GM18498 (cell line): ENCODE results near the gene ALPI.

Experiments used
- ATAC-seq: cut with Tn5 transposase; IDR thresholded peaks from one replicate; pipeline ENCODE4 v1.9.1; 2021; ENCODE audit warnings: mild to moderate bottlenecking, moderate library complexity; ENCODE audit not compliant: unreplicated experiment

The ALPI gene

DNA sequence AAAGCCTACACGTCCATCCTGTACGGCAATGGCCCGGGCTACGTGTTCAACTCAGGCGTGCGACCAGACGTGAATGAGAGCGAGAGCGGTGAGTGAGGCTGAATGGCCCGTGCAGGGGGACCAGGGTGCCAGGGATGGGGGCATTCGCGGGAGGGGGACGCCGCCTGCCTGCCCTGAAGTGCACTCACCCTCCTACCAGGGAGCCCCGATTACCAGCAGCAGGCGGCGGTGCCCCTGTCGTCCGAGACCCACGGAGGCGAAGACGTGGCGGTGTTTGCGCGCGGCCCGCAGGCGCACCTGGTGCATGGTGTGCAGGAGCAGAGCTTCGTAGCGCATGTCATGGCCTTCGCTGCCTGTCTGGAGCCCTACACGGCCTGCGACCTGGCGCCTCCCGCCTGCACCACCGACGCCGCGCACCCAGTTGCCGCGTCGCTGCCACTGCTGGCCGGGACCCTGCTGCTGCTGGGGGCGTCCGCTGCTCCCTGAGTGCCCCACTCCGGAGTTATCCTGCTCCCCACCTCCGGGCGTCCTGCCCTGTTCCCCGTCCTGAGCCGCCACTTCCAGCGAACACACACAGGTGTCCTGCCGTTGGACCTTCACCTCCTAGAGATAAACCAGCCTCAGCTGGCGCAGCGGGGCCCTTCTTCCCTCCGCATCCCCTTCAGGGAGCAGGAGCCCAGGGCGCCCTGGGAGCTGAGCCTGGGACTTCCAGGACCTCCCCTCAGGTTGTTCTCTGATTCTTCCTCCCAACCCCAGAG lies 2.9 kb downstream of the ALPI start:
- no peak for ATAC-seq

DNA sequence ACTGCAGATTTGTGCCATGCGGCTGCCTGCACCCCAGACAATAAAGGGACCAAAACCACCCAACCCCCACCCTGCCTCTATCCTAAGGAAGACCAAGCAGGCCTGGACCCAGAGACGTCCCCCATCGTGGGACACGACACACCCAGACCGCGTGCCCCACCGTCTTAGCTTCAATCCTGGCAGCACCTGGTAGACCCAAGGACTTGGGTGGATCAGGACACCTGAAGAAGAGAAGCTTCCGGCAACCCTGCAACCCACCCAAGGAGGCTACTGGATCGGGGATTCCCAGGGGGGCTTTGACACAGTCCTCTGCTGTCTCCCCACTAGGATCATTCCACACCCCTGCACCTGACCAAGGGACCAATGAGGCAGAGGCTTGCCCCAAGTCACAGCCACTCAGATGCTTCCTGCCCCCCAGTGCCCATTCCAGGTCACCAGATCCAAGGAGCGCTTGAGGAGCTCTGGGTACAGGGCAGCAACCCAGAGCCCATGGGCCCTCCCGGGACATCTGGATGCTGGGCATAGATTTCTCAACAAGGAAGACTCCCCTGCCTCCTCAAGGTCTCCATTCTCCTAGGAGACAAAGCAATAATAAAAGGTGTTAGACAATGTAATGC lies 3.6 kb downstream of the ALPI start:
- no peak for ATAC-seq

DNA sequence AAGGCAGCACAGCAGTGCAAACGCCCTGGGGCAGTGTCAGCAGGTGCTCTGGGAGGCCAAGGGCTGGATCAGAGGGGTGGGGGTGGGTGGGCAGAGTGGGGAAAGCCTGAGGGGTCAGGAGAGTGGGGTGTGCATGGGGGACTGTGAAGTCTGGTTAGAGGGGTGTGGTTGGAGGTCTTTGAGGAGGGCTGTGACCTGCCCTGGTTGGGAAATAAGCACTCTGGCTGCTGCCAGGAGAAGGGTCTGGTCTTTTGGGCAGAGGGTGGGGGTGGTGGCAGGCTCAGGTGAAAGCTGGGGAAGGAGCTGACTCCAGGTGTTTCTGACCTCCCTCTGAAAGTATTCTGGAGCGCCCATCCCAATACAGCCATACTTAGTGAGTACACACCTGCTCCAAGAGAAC lies 4.2 kb downstream of the ALPI start:
- no peak for ATAC-seq

DNA sequence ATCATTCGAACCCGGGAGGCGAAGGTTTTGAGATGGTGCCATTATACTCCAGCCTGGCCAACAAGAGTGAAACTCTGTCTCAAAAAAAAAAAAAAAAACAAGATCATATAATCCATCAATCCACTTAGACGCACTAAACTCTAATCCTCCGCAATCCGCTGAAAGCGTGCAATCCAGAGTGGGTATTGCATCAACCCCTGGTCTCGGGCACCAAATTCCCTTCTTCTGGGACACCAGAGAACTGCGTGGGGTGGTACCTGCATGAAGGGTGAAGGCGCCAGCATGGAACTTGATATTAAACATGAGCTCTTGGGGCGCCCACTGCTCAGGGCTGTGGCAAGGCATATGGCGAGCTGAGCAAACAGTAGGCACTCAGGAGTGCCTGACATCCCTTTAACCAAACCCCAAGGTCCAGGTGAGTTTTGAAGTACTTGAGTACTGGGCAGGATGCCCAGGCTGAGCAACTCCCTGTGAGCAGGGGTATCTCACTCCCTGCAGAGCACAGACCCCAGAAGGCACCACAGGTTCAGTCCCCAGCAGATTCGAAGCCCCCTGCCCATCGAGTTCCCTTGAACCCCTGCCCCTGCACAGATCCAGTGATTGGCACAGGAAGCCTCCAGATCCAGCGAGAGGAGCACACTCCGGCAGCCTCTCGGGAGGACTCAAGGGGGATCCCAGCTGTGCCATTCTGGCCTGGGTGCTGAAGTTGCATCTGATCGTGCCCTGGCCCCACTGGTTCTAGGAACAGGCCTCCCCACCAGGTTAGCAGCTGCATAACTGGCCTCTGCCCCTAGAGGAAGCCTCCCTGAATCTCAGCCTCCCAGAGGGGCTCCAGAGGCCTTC lies 8.0 kb downstream of the ALPI start:
- no peak for ATAC-seq

DNA sequence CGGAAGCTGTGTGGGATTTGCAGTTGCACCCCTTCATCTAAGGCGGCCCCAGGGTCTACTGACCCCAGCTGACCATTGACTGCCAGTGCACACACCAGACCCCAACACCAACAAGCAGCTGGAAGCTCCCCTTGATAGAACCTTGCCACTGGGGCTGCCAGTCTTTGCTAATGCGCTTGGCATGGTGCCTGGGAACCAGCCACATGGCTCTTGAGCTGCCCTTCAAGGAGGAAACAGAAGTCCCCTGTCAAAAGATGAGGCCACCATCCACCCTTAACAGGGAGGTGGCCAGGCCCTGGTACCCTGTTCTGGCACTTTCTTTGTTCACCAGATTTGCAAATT lies 8.6 kb downstream of the ALPI start:
- no peak for ATAC-seq

DNA sequence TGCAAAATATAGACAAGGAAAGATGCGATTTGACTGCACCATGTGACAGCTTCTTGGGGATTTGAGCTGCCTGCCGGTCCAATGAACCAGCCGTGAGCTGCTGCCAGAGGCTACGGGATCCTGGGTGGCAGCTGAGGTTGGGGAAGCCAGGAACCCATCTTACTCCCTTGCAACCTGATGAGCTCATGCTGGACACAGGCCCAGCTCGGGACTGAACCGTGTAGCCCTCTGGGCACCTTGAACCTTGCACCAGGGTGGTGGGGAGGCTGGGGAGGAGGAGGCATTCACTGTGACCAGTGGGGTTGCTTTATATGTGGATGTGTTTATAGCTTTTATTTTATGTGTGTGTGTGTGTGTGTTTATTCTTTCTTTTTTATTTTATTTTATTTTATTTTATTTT lies 9.1 kb downstream of the ALPI start:
- ATAC-seq = no peak

DNA sequence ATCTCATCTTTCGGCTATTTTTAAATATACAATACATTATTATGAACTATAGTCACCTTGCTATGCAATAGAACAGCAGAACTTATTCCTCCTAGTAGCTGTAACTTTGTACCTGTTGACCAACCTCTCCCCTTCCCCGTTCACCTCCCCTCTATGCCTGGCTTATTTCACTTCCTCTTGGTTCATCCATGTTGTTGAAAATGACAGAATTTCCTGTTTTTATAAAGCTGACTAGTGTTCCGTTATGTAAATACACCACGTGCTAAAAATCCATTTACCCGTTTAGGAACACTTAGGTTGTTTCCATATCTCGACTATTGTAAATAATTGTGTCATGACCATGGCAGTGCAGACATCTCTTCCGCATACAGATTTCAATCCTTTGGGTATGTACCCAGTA lies 10.3 kb downstream of the ALPI start:
- ATAC-seq = no peak

DNA sequence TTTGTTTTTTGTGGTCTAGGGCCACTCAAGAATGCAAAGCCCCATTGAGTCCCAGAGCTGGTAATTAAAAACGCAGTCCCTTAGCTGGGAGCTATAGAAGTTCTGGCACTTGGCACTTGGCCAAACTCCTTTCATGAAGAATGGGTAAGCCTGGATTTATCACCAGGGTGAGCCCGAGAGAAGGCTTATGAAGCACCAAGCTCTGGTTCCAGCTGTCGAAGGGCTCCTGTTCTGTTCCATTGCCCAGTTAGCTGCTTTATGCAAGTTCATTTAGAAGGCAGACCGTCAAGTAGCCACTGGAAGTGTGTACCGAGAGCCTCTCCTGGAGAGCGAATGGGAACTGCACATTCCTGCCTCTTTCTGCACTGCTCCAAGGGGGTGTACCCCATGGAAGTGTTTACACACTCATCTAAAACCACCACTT lies 17.5 kb downstream of the ALPI start:
- no peak for ATAC-seq

DNA sequence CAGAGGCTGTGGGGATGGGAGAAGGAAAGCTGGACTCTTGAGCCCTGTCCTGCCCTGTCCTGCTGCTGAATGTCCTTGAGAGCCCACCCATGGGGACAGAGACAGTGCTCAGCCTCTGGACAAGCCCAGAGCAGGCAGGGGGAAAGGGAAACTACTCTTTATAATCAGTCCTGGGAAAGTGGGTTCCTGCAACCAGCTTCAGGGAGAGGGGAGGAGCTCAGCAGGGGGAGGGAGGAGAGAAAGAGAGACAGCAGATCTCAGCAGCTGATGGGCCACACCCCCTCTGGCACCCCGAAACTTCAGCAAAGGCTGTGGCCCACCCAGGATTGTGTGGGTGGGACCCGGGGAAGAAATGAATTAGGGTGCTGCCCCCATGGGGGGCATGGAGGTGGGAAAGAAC lies 20.1 kb downstream of the ALPI start:
- no peak for ATAC-seq

DNA sequence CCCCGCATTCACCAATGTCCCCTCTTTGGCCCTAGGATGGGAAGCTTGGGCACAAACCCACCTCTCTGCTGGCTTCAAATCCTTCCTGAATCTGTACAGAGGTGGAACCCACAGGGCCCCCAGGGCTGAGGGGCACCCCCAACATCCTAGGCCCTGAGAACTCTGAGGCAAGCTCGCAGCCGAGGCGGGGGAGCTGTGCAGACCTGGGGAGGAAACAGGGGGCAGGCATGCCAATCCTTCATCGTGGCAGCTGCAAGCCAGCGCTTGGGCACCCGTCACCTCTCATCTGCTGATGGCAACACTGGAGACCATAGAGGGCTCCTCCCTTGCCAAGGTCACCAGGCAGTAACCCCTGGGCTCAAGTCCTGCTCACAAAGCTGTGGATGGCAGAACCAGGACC lies 20.8 kb downstream of the ALPI start:
- no peak for ATAC-seq

DNA sequence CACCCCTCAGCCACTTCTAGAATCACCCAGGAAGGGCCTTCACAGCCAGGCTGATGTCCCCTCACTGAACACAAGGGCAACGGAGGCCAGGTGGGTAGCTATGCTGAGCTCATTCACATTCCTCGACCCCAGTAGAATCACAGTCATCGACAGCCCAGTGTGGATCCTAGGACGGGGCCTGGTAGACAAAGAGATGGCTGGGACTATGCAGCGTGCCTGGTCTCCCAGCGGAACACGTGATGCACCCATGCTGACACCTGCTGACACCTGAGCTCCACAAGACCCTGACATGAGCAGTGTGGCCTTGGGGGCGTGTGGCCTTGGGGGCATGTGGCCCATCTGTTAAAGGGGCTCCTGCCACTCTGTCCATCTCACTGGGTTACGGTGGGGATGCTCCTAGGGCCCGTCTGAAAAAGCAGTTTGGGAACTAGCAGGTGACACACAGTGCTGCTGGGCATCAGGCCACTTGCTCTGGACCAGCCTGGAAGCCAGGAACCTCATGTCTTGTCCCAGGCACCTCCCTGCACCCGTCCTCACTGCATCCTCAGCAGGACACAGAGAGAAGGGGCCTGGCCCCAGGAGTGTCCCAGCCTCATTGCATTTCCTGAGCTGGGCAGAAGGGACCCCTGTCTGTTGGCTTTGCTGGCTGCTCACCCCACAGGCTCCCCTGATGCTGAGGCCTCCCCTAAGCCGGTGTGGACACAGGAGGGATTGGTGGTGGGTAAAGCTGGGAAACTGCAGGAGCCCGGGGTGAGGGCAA lies 22.0 kb downstream of the ALPI start:
- no peak for ATAC-seq

DNA sequence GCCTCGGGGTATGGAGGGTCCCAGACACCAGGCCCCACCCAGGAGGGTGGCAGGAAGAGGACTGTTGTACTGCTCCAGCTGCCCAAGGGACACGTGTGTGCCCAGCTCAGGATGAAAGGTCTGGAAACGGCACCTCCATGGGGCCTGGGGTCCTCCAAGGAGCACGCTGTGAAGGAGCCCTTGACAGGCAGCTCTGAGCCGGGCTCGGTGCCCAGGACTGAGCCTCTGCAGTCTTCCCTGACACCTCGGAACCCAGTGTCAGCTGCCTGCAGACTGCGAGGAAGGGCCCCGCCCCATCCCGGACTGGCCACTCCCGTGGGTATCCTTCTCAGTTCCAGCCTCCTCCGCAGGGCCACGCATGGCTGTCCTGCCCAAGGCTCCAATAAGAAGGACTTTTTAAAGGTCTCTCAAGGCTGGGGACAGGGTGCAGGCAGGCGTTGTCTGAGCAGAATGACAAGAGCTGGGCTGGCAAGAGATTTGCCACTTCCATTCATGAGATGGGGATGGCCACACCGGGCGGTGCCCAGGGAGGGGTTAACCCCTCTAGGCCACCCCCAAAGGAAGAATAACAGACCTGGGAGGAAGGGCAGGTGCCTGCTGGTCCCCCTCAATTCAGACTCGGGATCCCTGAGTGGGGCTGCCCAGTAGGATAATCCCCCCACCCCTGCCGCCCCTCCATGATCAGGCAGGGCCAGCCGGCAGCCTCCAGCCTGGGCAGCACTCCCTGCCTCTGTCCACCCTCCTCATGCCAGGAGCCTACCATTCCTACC lies 22.8 kb downstream of the ALPI start:
- ATAC-seq = no peak

DNA sequence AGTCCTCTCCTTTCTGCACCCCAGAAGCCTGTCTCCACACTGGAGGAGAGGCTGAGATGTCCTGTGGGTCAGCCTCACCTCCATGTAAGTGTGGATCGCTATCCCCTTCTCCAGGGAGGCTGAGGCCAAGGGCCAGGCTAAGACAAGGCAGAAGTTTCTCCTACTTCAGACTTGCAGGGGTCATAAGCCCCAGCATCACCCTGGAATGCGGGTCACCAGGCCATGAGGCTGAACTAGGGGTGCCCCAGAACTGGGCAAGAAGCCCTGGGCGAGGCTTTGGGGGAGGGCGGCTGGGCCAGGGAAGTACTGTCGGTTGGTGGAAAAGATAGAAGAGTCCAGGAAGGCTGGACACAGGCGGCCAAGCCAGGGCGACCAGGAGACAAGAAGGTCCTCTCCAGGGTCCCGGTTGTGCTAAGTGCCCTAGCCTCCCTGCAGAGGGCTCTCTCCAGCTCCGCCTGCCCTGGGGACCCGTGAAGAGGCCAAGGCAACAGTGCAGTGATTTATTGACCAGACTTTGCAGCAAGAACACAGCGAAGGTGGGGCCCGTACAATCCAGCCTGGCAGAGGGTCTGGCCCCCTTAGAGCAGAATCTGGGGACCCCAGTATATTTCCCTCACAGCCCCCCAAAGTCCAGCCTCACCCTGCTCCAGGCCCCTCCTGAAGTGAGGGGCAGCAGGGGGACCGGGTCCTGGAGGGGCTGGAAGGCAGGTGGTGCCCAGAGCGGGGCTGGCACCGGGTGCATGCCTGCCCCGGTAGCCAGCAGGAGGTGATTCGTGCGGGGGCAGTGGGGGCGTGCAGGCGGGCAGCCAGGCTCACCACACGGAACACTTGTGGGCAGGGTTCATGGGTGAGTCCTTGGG lies 23.6 kb downstream of the ALPI start:
- ATAC-seq = no peak

DNA sequence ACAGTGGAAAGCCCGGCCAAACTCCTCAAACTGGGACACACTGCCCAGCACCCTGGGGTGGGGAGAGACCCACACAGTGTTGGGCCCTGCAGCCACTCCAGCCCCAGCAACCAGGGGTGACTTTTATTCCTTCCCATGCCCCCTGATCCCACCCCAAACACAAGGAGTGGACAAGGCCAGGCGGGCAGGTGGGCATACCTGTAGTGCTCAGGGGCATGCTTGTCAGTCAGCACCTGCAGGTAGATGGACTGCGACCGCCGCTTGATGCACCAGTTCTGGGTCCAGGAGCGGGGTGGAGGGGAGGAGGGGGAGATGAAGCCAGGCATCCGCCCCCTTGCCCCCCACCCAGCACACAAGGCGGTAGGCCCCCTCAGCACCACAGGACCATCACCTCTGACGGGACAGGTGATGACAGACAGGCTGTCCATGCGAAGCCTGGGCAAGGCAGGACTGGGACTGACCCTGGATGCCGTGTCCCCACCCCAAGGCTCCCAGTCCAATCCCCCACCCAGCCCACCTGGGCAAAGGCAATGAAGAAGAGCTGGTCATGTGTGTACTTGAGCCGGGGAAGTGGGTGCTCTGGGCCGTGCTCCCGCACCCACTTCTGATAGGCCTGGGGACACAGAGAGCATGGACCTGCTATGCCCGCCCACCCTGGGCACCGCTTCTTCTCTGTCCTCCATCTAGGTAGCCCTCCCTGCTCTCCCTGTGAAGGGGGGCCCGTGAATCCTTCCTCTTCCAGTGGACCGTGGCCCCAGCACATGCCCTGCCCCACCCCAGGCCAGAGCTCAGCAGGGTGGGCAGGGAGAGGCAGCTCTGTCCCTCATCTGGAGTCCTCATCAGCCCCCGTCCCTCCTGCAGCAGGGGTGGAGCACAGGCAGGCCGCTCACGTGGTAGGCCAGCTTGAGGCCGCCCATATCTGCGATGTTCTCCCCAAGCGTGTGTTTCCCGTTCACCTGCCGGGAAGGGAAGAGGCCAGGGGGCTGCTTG lies 24.5 kb downstream of the ALPI start:
- ATAC-seq = no peak

DNA sequence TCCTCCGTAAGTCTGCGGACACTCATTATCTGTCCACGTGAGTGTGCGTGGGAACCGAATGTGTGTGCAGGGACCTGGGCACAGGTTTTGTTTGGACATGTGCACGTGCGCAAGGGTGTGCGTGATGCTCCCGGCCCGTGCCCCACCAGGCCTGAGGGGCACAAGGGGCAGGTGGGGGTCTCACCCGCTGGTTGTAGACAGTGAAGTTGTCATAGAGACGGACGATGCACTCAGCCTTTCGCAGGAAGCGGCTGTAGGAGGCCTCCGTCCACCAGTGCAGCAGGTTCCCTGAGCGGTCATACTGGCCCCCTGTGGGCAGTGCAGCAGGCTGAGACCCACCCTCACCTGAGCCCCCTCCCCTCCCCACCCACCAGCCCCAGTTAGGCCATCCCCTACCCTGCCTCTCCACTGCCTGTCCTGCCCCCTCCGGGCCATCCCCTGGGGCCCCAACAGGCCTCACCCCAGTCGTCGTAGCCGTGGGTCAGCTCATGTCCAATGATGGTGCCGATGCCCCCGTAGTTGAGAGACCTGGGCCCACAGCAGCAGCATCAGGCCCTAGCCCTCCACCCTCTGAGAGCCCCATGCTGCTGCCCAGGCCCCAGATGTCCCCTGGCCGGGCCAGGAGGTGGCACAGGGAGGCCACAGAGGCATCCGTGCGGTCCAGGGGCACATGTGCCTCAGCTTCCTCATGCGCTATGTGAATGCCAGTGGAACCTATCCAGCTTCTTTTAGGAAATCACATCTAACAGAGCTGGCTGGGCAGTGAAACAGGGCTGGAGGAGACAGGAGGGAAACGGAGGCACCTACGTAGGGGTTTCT lies 25.6 kb downstream of the ALPI start:
- no peak for ATAC-seq

DNA sequence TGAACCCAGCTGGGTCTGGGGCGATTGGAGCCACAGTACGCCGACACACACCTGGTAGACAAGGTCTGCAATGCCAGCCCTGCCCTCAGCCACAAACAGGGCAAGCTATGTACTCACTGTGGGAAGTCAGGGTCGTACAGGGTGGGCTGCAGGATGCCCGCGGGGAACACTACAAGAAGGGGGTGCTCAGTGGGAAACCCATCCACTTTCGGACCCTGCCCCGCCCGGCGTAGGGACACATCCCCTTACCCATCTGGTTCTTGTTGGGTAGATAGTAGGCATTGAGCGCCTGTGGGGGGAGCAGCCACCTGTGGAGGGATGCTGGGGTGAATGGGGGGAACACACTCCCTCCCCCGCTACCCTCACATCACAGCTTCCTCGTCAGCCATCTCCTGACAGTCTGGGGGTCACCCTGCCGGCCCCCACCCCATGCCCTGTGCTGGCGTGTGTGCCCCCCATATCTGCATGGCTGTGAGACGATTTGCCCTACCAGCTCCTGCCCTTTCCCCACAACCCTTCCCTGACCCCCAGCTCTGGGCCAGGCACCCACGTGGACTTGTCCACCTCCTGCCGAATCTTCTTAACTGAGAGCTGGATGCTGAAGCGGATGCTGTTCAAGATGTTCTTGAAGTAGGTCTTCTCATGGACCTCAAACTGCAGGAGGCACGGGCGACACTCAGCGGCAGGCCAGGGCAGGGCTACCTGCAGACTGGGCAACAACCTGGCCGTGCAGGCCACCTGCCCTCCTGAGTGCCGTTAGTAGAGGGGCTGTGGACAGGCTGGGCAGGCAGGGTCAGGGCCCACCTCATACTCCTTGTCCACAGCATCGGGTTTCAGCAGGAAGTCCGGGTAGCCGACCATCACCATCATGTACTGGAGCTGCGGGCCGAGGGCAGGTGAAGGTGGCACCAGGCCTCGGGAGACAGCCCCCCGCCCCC lies 26.6 kb downstream of the ALPI start:
- no peak for ATAC-seq
